K562 (cell line): ENCODE measurements around the gene MATN1. TPM values are rescaled to one million over a fixed set of nuclear protein-coding genes. Genes with fewer than 3 reads are reported as not detected.

Experiments used
- ARNT ChIP-seq, 2 experiments: fragments of 450-650 bp; IDR thresholded peaks; 2 replicates each; pipeline ENCODE4 v1.6.1; 2016; ENCODE audit warnings: mild to moderate bottlenecking in 1 of 2
- BRD9 ChIP-seq: fragments of 450-650 bp; IDR thresholded peaks from 2 replicates; pipeline ENCODE4 v1.6.1; 2018; ENCODE audit warnings: low read depth; ENCODE audit not compliant: partially characterized antibody
- FOXA3 ChIP-seq, 2 experiments: fragments of 450-650 bp in 1 of 2; sonication (generic) in 1 of 2; formaldehyde crosslinking; IDR thresholded peaks in 1 of 2; conservative IDR thresholded peaks in 1 of 2; 2 replicates each; pipeline versions ENCODE4 v1.4.0 to v1.8.0; 2020 to 2022; ENCODE audit warnings: mild to moderate bottlenecking in 2 of 2, missing genetic modification reagents in 1 of 2
- GATA2 ChIP-seq: sonication (generic); formaldehyde crosslinking; IDR thresholded peaks from 2 replicates; pipeline ENCODE4 v1.4.0; 2020; ENCODE audit warnings: mild to moderate bottlenecking, missing genetic modification reagents
- MAZ ChIP-seq, 2 experiments: fragments of 450-650 bp in 1 of 2; sonication (generic) in 1 of 2; formaldehyde crosslinking; IDR thresholded peaks in 1 of 2; conservative IDR thresholded peaks in 1 of 2; 2 replicates each; pipeline versions ENCODE4 v1.4.0 to v1.5.0; 2020; ENCODE audit warnings: mild to moderate bottlenecking in 1 of 2, missing genetic modification reagents in 1 of 2
- NFRKB ChIP-seq: fragments of 450-650 bp; IDR thresholded peaks from 2 replicates; pipeline ENCODE4 v1.6.1; 2016; ENCODE audit warnings: low read depth
- PTTG1 ChIP-seq: fragments of 450-650 bp; IDR thresholded peaks from 2 replicates; pipeline ENCODE4 v1.6.1; 2016; ENCODE audit warnings: low read depth, mild to moderate bottlenecking, missing genetic modification characterization, missing compliant biosample characterization
- RB1 ChIP-seq: fragments of 450-650 bp; IDR thresholded peaks from 2 replicates; pipeline ENCODE4 v1.6.1; 2017; ENCODE audit warnings: low read depth, mild to moderate bottlenecking
- ZNF274 ChIP-seq: IDR thresholded peaks from 2 replicates; pipeline ENCODE4 v1.6.1; 2011; ENCODE audit warnings: low read depth, mild to moderate bottlenecking, low read length, moderate library complexity, borderline replicate concordance
- ZNF395 ChIP-seq: fragments of 200-800 bp; sonication (Bioruptor generic); IDR thresholded peaks from 2 replicates; pipeline ENCODE4 v1.6.1; 2017; ENCODE audit warnings: missing genetic modification characterization, missing compliant biosample characterization
- ZNF609 ChIP-seq: sonication (generic); formaldehyde crosslinking; IDR thresholded peaks from 2 replicates; pipeline ENCODE4 v1.8.1; 2023; ENCODE audit warnings: missing genetic modification reagents, mild to moderate bottlenecking, borderline replicate concordance
- polyA plus RNA-seq, 8 experiments: library from polyadenylated mRNA; depleted of rRNA in 4 of 8; stranded (reverse) in 5 of 8; unstranded in 3 of 8; fragments of >200 nt; fragmentation: Nextera tagmentation in 2 of 8; fragmentation: Illumina TruSeq in 1 of 8; extraction: Ambion mirVana in 2 of 8; extraction: Trizol in 1 of 8; gene quantifications; 2 replicates each; pipeline versions ENCODE4 v1.2.1 to v1.2.3, GENCODE V29; 2011 to 2014; ENCODE audit warnings: inconsistent platforms in 1 of 8, missing spikeins in 1 of 8
- total RNA-seq, 7 experiments: library from RNA; depleted of rRNA in 6 of 7; stranded (reverse); fragments of >200 nt in 6 of 7; fragmentation: Illumina TruSeq in 2 of 7; extraction: Trizol in 2 of 7; gene quantifications; 2 replicates each; pipeline versions ENCODE4 v1.2.1 to v1.2.3, GENCODE V29; 2011 to 2021; ENCODE audit warnings: low replicate concordance in 1 of 7
- TF ChIP-seq, protein P1 (sequence below): fragments of 450-650 bp; IDR thresholded peaks from 2 replicates; pipeline ENCODE4 v1.6.1; 2017; ENCODE audit warnings: mild to moderate bottlenecking, moderate library complexity
- TF ChIP-seq, protein P2 (sequence below): fragments of 250-450 bp; sonication (Bioruptor Pico); IDR thresholded peaks from 2 replicates; pipeline ENCODE4 v1.4.0; 2020; ENCODE audit warnings: mild to moderate bottlenecking

The MATN1 gene
- total and polyA plus RNA-seq, 9 of the 15 experiments (the other 6 are each of a cell fraction or from before 2014, with no cell fraction given) = 0.10 to 2.3 (median 1.2) TPM

- no peak for TF ChIP-seq ZNF609 (CRISPR knock-in tag)
- 0 out of 4 replicates have a peak, but pooled peaks of 1 of the 2 experiments have one; percentile 25 for TF ChIP-seq MAZ (CRISPR knock-in tag; conservative IDR thresholded peaks at IDR 0.05 in 1 of 2, IDR thresholded peaks at IDR 0.05 in 1 of 2)
- 0 out of 4 replicates have a peak, but pooled peaks of 1 of the 2 experiments have one; percentile 34 for TF ChIP-seq ARNT (IDR thresholded peaks at IDR 0.05)
- TF ChIP-seq ZNF395 (CRISPR knock-in tag) = peak; percentile 53
- TF ChIP-seq, protein P1, sequence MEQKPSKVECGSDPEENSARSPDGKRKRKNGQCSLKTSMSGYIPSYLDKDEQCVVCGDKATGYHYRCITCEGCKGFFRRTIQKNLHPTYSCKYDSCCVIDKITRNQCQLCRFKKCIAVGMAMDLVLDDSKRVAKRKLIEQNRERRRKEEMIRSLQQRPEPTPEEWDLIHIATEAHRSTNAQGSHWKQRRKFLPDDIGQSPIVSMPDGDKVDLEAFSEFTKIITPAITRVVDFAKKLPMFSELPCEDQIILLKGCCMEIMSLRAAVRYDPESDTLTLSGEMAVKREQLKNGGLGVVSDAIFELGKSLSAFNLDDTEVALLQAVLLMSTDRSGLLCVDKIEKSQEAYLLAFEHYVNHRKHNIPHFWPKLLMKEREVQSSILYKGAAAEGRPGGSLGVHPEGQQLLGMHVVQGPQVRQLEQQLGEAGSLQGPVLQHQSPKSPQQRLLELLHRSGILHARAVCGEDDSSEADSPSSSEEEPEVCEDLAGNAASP = no peak
- peak; percentile 12; the same call in 1 of the 2 replicates for TF ChIP-seq PTTG1
- TF ChIP-seq BRD9 = no peak
- no peak for TF ChIP-seq ZNF274
- TF ChIP-seq, protein P2, sequence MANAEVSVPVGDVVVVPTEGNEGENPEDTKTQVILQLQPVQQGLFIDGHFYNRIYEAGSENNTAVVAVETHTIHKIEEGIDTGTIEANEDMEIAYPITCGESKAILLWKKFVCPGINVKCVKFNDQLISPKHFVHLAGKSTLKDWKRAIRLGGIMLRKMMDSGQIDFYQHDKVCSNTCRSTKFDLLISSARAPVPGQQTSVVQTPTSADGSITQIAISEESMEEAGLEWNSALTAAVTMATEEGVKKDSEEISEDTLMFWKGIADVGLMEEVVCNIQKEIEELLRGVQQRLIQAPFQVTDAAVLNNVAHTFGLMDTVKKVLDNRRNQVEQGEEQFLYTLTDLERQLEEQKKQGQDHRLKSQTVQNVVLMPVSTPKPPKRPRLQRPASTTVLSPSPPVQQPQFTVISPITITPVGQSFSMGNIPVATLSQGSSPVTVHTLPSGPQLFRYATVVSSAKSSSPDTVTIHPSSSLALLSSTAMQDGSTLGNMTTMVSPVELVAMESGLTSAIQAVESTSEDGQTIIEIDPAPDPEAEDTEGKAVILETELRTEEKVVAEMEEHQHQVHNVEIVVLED (CRISPR knock-in tag) = 0 out of 2 replicates have a peak, but pooled peaks have one; percentile 31
- no peak for TF ChIP-seq RB1
- no peak; the same call in 1 of the 2 replicates for TF ChIP-seq NFRKB
- TF ChIP-seq GATA2 (CRISPR knock-in tag) = no peak; the same call in 1 of the 2 replicates
- TF ChIP-seq FOXA3 (CRISPR knock-in tag; conservative IDR thresholded peaks at IDR 0.05 in 1 of 2, IDR thresholded peaks at IDR 0.05 in 1 of 2) = 0 out of 4 replicates have a peak, but pooled peaks of 1 of the 2 experiments have one; percentile 22
These were observed 37.4 kb upstream of the MATN1 start (continued) for GRCh38 chr1:30760596-30761324.
